CD14-positive monocyte (primary cell): ENCODE results near the gene MED29. TPM values are rescaled to one million over a fixed set of nuclear protein-coding genes. Genes with fewer than 3 reads are reported as not detected.

ENCODE experiments used
- DNase-seq, 3 donors: peaks; one replicate each; pipeline ENCODE4 v3.0.0-alpha.2; 2011 to 2022
- H2AFZ ChIP-seq: 2 replicates; pipeline ENCODE4 v1.6.0; 2012; ENCODE audit warnings: mild to moderate bottlenecking, low read depth, low read length, inconsistent platforms; ENCODE audit not compliant: insufficient read depth, poor library complexity, severe bottlenecking
- H3K27ac ChIP-seq, 2 donors: 1 replicate in 1 of 2; 2 replicates in 1 of 2; pipeline ENCODE4 v1.5.1; 2012 to 2013; ENCODE audit warnings: low read length in 2 of 2, control low read depth in 1 of 2, inconsistent platforms in 1 of 2, low read depth in 1 of 2, mild to moderate bottlenecking in 1 of 2
- H3K27me3 ChIP-seq, 2 donors: one replicate each; pipeline versions ENCODE4 v1.6.0 to v1.6.1; 2011 to 2013; ENCODE audit warnings: low read length in 2 of 2; ENCODE audit not compliant: control insufficient read depth in 2 of 2, insufficient read depth in 2 of 2
- H3K36me3 ChIP-seq, 2 donors: replicated peaks in 1 of 2; 1 replicate in 1 of 2; 2 replicates in 1 of 2; pipeline versions ENCODE4 v1.5.1 to v1.6.1; 2012 to 2013; ENCODE audit warnings: low read length in 2 of 2, control low read depth in 1 of 2, inconsistent platforms in 1 of 2, mild to moderate bottlenecking in 1 of 2; ENCODE audit not compliant: insufficient read depth in 2 of 2, control insufficient read depth in 1 of 2
- H3K4me1 ChIP-seq, 2 donors: 1 replicate in 1 of 2; 2 replicates in 1 of 2; pipeline versions ENCODE4 v1.5.1 to v1.6.1; 2012 to 2013; ENCODE audit warnings: low read length in 2 of 2, control low read depth in 1 of 2, inconsistent platforms in 1 of 2, mild to moderate bottlenecking in 1 of 2, moderate library complexity in 1 of 2; ENCODE audit not compliant: insufficient read depth in 2 of 2, control insufficient read depth in 1 of 2
- H3K4me2 ChIP-seq: replicated peaks from 2 replicates; pipeline ENCODE3; 2012; ENCODE audit warnings: low read length, moderate library complexity, mild to moderate bottlenecking; ENCODE audit not compliant: poor library complexity, severe bottlenecking; ENCODE audit errors: extremely low read depth
- H3K4me3 ChIP-seq, 3 experiments: fragments of 200-600 bp in 1 of 3; sonication (generic) in 1 of 3; replicated peaks in 1 of 3; 1 replicate in 2 of 3; 2 replicates in 1 of 3; pipeline ENCODE4 v1.5.1; 2011 to 2013; ENCODE audit warnings: low read length in 3 of 3, mild to moderate bottlenecking in 3 of 3, control low read depth in 2 of 3, low read depth in 2 of 3, inconsistent platforms in 1 of 3, moderate library complexity in 1 of 3
- H3K79me2 ChIP-seq: 2 replicates; pipeline ENCODE4 v1.6.0; 2012; ENCODE audit warnings: mild to moderate bottlenecking, control low read depth, inconsistent platforms, low read length, moderate library complexity; ENCODE audit not compliant: insufficient read depth
- H3K9ac ChIP-seq: 2 replicates; pipeline ENCODE4 v1.6.0; 2017; ENCODE audit warnings: low read length, mild to moderate bottlenecking; ENCODE audit not compliant: insufficient read depth, poor library complexity, severe bottlenecking
- H3K9me3 ChIP-seq, 2 donors: replicated peaks in 1 of 2; 1 replicate in 1 of 2; 2 replicates in 1 of 2; pipeline versions ENCODE4 v1.5.1 to v1.6.1; 2012 to 2013; ENCODE audit warnings: low read length in 2 of 2, control low read depth in 1 of 2; ENCODE audit not compliant: control insufficient read depth in 1 of 2, insufficient read depth in 1 of 2
- H4K20me1 ChIP-seq: 2 replicates; pipeline ENCODE4 v1.6.0; 2012; ENCODE audit warnings: mild to moderate bottlenecking, low read length, control low read depth, moderate library complexity; ENCODE audit not compliant: insufficient read depth
- H3K27ac Mint-ChIP-seq, 7 donors: one replicate each; pipeline ENCODE4 v1.8.0; 2020; ENCODE audit warnings: mild to moderate bottlenecking in 7 of 7, mixed read lengths in 7 of 7, moderate library complexity in 6 of 7, inconsistent platforms in 2 of 7
- H3K27me3 Mint-ChIP-seq, 3 donors: one replicate each; pipeline ENCODE4 v1.8.0; 2021 to 2022; ENCODE audit warnings: low read depth in 3 of 3, mild to moderate bottlenecking in 3 of 3, mixed read lengths in 3 of 3, moderate library complexity in 3 of 3, inconsistent platforms in 1 of 3
- H3K36me3 Mint-ChIP-seq, 2 donors: one replicate each; pipeline ENCODE4 v1.8.0; 2020; ENCODE audit warnings: mixed read lengths in 2 of 2, inconsistent platforms in 1 of 2, mild to moderate bottlenecking in 1 of 2
- H3K4me1 Mint-ChIP-seq: one replicate; pipeline ENCODE4 v1.8.0; 2020; ENCODE audit warnings: mild to moderate bottlenecking, mixed read lengths
- H3K4me3 Mint-ChIP-seq, 2 donors: one replicate each; pipeline ENCODE4 v1.8.0; 2020; ENCODE audit warnings: mild to moderate bottlenecking in 2 of 2, mixed read lengths in 2 of 2, moderate library complexity in 1 of 2
- H3K9me3 Mint-ChIP-seq, 7 donors: one replicate each; pipeline ENCODE4 v1.8.0; 2020 to 2022; ENCODE audit warnings: mixed read lengths in 7 of 7, mild to moderate bottlenecking in 6 of 7, moderate library complexity in 6 of 7, inconsistent platforms in 2 of 7
- CTCF ChIP-seq: fragments of 200-600 bp; IDR thresholded peaks from one replicate; pipeline ENCODE4 v1.8.0; 2022; ENCODE audit warnings: antibody characterized with exemption, mild to moderate bottlenecking
- WGBS: methylation state at CpG from one replicate; pipeline ENCODE4 v1.1.5; 2013; ENCODE audit warnings: missing lambda C conversion rate; ENCODE audit not compliant: insufficient coverage; 5-methylcytosine and 5-hydroxymethylcytosine counted together
- intact Hi-C, 2 donors: fragments of 100-400 bp; cut with micrococcal nuclease; formaldehyde crosslinking; loops; one replicate each; pipeline versions ENCODE4 v1.15.0 to v1.15.1; 2023
- polyA plus RNA-seq, 3 donors: library from polyadenylated mRNA; depleted of rRNA in 1 of 3; unstranded in 2 of 3; stranded (reverse) in 1 of 3; fragments of 300-500 nt in 2 of 3; fragments of >200 nt in 1 of 3; fragmentation: Illumina TruSeq in 2 of 3; gene quantifications; 1 replicate in 2 of 3; 2 replicates in 1 of 3; pipeline ENCODE4 v1.2.3, GENCODE V29; 2012 to 2021

The MED29 gene
- polyA plus RNA-seq, 3 donors = 35.8 to 38.2 (median 37.0) TPM

GRCh38 chr19:39351537-39352064 lies 39.6 kb upstream of the MED29 start:
- Mint-ChIP-seq H3K4me3 (no peak overlapping the region), H3K27me3 (peaks cover 0 to 1% (median 1%) of the 10 kb centered on the region in 3 donors), H3K9me3 (peaks cover 0 to 2% (median 0%) of the 10 kb centered on the region in 7 donors), H3K36me3 (peaks cover 66 to 81% of the 10 kb centered on the region in 2 donors), H3K27ac (peak overlapping the region in 2 of 7 donors; percentile 54 to 75), H3K4me1 (peaks cover 7% of the 10 kb centered on the region)
- Histone ChIP-seq H3K36me3 (peaks cover 60 to 89% of the 10 kb centered on the region in 2 donors), H3K27me3 (no peaks in the 10 kb centered on the region), H3K9ac (no peak overlapping the region), H3K79me2 (peaks cover 31% of the 10 kb centered on the region), H2AFZ (no peak overlapping the region), H3K9me3 (no peaks in the 10 kb centered on the region), H4K20me1 (peaks cover 52% of the 10 kb centered on the region), H3K4me1 (no peaks in the 10 kb centered on the region), H3K4me2 (no peak overlapping the region), H3K27ac (peak overlapping the region in 1 of 2 donors; percentile 15), H3K4me3 (no peak overlapping the region)
- intact Hi-C loops = no loop called here
- DNase-seq = no peak
- no peak for TF ChIP-seq CTCF
- no CpG with 5 or more reads among the region's 4 CpGs for WGBS

DNA sequence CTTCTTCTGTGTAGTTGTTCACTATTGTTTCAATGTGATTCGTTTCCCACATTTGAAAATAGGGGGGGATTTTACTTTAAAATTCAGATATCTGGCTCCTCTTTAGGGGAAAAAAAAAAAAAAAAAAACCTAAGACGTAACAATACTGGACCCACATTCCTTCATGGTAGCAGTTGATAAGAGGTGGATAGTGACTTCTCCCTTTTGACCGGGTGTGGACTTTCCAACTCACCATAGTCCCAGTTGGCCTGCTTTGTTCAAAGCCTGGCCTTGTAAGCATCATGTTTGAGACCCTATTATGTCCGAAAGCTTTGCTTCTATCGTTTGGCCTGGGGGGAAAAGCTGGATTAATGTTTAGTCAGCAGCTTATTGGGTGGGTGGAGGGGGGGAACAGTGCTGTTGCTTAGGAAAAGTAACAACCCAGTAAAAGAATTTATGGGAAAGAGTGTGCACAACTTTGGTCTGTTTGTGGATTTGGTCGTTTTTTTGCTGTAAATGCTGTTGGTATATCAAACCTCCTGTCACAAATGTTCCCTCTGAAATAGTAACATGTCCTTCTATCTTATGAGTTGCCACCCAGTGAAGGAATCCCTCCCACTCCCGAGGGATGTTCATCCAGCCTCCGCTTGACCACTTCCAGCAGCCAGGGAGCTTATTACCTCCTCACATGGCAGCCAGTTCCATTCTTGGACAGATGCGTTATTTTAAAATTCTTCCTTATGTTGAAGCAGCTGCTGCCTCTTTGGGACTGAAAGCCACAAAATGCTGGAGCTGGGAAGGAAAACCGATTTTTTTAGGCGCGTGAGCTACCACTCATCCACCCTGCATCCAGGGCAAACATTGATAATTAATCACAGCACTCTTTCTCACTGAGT lies 38.6 kb upstream of the MED29 start:
- H3K9me3 Mint-ChIP-seq = peaks cover 0 to 2% (median 0%) of the 10 kb centered on the region in 7 donors
- Histone ChIP-seq H3K27ac (no peak overlapping the region), H3K27me3 (no peaks in the 10 kb centered on the region), H3K79me2 (peaks cover 21% of the 10 kb centered on the region), H4K20me1 (peaks cover 43% of the 10 kb centered on the region), H3K4me3 (no peak overlapping the region), H2AFZ (no peak overlapping the region), H3K4me1 (no peaks in the 10 kb centered on the region), H3K36me3 (peaks cover 70 to 92% of the 10 kb centered on the region in 2 donors), H3K4me2 (no peak overlapping the region), H3K9me3 (no peaks in the 10 kb centered on the region), H3K9ac (no peak overlapping the region)
- no peak for DNase-seq
- 93% methylated on average over 5 of the region's 12 CpGs for WGBS
- H3K27ac Mint-ChIP-seq = peak overlapping the region in 2 of 7 donors; percentile 14 to 65
- H3K36me3 Mint-ChIP-seq = peaks cover 69 to 87% of the 10 kb centered on the region in 2 donors
- TF ChIP-seq CTCF = no peak
- H3K27me3 Mint-ChIP-seq = peaks cover 0 to 3% (median 1%) of the 10 kb centered on the region in 3 donors
- H3K4me3 Mint-ChIP-seq = no peak overlapping the region
- peaks cover 5% of the 10 kb centered on the region for H3K4me1 Mint-ChIP-seq
- intact Hi-C loops = no loop called here
